HG03575 (cell line): ENCODE measurements around the gene SPTB.

Experiments used
- ATAC-seq: cut with Tn5 transposase; IDR thresholded peaks from one replicate; pipeline ENCODE4 v1.9.1; 2021; ENCODE audit not compliant: unreplicated experiment, insufficient number of reproducible peaks, low FRiP score; ENCODE audit errors: extremely low read depth

The SPTB gene

DNA sequence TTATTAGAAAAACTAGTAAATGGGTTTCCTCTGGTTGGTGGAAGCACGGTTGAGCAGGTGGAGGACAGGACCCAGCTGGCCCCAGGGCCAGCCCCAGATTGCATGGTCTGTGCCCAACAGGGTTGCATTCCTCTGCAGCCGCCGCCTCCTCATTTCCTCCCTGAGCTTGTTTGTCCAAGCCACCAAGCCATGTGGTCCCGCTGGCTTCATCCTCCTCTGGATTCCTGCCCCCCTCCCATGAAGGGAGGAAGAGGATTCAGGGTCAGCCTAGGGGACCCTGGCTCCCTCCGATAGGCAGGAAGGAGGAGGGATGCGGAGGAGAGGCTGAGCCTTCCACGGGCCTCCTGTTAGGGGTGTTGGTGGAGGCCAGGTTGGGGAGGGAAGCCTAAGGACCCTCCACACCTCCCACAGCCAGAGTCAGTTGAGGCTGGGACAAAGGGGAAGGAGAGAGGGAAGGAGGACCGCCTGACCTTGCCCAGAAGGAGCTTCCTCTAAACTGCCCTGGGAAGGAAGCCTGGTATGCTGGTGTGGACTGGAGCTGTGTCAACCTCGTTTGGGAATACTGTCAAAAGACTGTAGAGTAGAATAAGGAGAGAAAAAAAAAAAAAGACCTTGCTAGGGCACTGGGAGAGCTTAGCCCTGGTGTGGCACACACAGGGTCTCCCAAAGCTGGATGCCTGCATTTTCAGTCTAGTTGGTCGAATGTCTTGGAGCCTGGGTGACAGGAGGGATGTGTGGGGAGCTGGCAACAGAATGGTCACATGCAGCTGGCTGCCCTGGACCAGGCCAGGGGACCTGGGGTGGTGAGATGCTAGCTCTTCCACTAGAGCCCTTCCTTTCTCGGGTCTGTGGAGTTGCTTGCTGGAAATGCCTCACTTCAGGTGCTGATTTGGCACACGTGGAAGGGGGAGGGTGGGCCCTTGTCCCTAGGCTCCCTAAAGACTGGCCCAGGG, 133.1 kb downstream of the SPTB start:
- ATAC-seq, result no peak

DNA sequence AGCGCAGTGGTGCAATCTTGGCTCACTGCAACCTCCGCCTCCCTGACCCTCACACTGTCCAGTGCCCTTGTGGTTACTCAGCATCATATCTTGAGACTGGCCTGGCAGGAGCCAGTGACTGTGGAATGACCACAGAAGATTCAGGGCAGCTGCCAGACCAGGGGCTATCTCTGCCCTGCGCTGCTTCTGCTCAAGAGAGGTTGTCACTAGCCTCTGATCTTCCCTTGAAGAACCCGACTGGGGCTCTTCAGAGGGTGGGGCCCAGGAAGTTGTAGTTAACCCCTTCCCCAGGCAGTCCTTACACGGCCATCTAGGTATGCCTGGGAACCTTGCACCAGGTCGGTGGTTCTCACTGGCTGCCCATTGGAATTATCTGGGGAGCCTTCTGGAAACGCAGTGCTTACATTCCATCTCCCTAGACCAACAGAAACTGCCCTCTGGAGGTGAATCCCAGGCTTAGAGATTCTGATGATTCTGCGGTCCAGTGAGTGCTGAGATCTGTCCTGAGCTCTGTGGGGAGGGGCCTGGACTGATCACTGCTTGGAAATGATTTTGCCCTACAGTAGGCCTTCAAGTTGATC, 134.1 kb downstream of the SPTB start:
- ATAC-seq, result no peak

DNA sequence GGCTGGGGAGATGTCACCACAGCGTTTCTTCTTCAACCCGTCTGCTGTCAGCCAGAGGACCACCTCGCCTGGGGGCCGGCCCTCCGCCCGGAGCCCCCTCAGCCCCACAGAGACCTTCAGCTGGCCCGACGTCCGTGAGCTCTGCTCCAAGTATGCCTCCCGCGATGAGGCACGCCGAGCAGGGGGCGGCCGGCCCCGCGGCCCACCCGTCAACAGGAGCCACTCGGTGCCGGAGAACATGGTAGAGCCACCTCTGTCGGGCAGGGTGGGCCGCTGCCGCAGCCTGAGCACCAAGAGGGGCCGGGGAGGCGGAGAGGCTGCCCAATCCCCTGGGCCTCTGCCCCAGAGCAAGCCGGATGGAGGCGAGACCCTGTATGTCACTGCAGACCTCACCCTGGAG, 136.6 kb downstream of the SPTB start:
- ATAC-seq, result no peak

DNA sequence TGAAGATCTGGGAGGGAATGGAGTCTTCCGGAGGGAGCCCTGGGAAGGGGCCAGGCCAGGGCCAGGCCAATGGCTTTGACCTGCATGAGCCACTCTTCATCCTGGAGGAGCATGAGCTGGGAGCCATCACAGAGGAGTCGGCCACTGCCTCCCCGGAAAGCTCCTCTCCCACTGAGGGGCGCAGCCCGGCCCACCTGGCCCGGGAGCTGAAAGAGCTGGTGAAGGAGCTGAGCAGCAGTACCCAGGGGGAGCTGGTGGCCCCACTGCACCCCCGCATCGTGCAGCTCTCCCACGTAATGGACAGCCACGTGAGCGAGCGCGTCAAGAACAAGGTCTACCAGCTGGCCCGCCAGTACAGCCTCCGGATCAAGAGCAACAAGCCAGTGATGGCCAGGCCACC, 137.7 kb downstream of the SPTB start:
- no peak for ATAC-seq

DNA sequence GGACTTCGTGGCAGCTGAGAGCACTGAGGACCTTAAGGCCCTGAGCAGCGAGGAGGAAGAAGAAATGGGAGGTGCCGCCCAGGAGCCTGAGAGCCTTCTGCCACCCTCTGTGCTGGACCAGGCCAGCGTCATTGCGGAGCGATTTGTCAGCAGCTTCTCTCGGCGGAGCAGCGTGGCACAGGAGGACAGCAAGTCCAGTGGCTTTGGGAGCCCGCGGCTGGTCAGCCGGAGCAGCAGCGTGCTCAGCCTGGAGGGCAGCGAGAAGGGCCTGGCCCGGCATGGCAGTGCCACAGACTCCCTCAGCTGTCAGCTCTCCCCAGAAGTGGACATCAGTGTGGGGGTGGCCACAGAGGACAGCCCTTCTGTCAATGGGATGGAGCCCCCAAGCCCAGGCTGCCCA, 138.5 kb downstream of the SPTB start:
- no peak for ATAC-seq

DNA sequence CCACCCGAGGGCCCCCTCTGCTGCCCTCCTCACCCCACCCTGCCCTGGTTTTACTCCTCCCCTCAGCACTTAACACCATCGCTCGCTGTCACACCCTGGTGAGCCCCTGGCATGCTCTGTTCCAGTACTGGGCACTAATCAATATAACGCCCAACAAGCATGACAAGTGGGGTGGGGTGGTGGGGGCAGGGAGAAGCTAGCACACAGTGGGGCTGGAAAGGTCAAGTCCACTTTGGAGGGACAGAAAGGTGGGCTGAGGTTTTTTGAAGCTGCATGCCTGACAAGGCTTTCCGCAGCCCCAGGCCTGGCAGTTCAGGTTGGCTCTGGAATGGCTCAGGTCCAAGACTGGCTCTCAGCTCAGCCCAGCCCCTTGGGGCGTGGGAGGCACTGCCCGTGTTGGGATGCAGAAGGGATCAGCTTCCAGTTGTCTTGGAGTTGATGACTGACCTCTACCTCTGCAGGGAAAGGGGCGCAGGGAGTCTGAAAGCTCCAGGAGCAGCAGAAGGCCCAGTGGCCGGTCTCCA, 141.4 kb downstream of the SPTB start:
- no peak for ATAC-seq

DNA sequence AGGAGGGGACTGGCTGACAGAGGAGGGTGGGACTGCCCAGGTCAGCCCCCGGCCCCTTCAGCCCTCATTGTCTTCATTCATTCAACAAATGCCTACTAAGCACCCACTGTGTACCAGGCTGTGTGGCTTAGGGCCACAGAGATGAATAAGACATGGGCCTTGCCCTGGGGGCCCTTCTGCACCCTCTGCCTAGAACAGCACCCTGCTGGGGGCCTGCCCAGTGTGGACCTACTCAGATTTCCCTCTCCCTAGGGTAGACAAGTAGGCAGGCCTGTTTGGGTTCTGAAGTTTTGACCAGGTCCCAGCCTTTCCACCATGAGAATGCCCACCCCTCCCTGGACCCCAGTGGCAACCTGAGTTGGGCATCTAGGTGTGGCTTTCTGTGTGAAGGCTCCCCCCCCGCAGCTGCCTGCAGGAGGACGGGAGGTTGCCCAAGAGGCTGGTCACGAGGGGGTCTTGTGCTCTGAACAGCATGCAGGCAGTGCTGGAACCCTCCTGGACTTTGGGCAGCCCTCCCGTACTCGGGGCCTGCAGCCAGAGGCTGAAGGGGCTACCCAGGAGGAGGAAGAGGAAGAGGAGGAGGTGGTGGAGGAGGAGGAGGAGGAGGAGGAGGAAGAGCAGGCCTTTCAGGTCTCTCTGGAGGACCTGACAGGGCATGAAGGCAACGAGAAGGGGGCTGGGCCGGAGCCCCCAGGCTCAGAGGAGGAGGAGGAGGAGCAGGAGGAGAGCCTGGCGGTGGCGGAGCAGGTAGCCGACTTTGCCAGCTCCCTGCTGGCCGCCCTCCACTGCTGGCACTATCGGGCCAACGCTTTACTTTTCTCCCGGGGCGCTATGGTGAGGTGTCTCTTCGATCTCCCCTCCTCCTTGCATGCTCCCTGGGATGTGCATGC, 142.1 kb downstream of the SPTB start:
- ATAC-seq, result no peak

DNA sequence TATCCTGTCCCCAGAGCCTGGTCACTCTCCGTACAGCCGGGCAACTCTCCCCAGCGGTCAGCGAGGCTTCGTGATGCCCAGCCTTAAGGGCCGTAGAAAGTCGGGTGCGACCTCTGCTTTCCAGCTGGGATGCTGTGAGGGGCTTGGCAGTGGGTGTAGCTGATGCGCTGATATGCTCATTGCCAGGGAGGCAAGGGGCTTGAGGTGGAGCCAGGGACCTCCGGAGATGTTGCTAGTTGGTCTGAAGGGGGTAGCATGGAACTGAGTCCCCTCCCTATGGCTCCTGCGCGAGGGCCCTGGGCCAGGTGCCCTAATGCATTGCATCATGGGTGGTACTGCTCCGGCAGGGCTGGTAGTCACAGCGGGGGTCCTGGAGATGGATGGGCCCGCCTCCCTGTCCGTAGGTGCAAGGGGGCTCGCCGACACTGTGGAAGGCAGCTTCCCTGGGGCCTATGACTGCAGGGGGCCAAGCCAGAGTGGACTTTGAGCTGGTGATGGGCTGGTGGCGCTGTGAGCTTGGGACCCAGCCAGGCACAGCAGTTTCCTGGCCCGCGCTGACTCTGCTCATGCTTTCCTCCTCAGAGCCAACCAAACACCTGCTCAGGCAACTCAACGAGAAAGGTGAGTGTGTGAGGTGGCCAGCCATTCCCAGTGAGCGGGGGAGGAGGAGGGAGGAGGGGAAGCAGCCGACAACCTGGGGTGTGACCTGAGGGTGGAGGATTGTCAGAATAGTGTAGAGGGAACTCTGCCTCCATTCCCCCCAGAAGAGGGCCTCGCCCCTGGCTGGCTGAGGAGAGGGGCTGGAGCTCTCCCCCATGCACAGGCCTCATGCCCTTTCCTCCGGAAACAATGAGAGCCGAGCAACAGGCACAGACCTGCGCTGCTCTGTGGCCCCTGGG, 143.2 kb downstream of the SPTB start:
- no peak for ATAC-seq

DNA sequence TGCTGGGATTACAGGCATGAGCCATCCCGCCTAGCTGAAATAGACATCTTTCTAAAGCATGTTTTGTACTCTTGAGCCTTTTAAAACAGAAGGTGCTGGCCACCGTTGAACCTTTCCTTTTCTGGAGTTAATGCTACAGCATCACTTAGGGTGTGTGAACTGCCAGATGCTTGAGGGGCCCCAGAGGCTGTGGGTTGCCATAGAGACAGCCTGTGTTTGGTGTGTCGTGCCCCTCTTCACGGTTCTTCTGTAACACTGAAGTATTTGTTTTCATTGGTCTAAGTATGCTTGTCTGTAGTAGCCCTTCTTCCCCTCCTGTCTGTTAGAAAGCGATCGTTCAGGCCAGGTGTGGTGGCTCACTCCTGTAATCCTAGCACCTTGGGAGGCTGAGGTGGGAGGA, 144.7 kb downstream of the SPTB start:
- no peak for ATAC-seq

DNA sequence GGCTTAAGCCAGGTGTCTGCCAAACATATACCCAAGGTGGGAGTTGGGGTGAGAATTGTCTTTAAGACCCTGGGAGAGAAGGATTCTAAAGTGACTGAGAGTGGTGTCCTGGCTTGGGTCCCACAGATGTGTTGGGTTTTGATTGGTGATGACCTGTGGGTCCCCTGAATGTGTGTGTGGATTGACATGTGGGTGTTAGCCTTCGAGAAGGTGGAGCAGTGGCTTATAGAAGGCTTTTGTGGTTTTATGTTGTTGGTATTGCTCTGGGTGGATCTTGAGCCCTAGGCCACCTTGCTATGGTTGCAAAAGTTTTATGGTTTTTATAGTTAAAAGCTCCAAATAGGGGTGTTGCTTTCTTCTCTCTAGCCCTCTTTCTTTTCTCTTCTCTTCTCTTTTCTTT, 145.8 kb downstream of the SPTB start:
- no peak for ATAC-seq

DNA sequence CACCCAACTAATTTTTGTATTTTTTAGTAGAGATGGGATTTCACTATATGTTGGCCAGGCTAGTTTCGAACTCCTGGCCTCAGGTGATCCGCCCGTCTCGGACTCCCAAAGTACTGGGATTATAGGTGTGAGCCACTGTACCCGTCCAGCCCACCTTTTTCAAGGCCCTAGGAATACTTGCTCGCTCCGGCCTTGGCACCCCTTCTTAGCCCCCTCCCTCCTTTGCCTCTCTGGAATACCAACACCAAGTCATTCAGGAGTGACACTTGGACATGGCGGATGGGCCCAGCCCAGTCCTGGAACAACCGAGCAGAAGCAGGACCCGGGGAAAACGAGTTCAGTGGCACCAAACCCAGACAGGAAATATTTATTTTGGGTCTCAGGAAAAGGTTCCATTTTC, 146.4 kb downstream of the SPTB start:
- no peak for ATAC-seq

DNA sequence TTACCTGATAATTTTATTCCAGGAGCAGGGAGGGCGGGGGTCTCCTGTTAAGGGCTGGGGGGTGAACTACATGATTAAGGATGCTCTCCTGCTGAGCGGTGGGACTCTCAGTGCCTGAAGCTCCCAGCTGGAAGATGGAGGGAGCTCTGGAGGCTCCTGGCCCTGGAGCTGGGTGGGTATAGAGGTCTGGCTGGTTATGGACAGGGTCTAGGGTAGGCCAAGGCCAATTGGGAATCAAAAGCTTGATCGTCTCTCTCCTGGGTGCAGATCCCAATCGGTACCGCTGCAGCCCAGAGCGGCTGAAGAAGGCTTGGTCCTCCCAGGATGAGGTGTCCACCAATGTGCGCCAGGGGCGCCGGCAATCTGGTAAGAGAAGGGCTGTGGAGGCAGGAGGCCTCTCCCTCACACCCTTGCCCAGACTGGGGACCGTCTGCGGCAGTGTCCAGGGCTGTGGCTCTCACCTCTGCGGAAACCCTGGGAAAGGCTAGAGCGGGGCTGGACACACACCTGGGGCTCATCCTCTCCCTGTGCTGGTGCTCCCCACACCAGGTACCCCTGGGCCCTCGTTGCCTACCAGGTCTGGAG, 147.1 kb downstream of the SPTB start:
- ATAC-seq, result no peak

DNA sequence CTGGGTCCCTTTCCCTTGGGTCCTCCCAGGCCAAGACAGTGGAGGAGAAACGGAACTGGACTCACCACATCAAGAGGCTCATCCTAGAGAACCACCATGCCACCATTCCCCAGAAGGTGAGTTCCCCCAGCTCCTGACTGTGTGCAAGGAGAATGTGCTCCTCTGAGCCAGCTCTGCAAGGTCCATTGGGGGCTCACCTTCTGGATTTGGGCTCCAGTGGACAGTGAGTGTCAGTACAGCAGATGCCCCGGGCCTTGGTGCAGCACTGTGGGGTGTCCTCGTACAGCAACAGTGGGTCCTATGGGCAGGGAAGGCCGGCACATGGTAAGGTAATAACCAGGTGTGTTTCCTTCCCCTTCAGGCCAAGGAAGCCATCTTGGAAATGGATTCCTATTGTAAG, 147.6 kb downstream of the SPTB start:
- ATAC-seq, result no peak

DNA sequence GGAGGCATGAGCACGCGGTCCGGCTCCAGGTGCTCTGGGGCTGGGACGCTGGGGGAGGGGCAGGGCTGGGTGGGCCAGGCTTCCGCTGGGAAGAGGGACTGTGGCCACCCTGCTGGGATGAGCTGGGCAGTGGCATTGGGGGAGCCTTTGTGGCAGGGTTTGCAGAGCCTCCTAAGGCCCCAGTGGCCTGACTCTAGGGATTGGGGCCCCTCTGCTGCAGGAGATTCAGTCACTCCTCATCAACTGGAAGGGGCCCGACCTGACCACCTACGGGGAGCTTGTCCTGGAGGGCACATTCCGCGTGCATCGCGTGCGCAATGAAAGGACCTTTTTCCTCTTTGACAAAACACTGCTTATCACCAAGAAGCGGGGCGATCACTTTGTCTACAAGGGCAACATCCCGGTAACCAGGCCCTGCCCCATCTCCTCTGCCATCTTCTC, 148.5 kb downstream of the SPTB start:
- ATAC-seq, result no peak

DNA sequence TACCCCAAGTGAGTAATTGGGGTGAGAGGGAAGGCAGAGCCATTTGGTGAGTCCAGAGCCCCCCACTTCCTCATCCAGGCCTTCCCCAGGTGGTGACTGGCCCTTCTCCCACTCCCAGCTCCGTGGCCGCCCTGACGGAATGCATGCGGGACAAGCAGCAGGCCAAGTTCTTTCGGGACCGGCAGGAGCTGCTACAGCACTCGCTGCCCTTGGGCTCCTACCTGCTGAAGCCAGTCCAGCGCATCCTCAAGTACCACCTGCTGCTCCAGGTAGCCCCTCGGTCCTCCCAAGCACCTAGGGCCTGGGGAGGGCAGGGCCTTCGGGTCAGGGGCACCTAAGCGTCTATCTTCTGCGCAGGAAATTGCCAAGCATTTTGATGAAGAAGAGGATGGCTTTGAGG, 149.0 kb downstream of the SPTB start:
- no peak for ATAC-seq

DNA sequence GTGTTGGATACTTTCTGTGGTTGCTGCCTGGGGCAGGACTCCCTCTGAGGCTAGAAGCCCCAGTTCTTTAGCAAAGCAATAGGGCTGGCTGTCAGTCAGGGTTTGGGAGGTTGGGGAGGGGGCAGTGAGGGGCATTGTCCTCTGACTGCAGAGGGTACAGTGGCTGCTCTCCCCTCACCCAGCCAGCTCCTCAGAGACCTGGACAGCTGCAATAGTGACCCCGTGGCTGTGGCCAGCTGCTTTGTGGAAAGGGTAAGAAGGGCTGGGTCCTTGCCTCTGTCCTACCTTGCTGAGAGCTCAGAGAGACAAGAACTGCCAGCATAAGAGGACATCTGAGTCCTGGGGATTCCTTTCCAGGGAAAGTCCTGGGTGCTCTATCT, 149.7 kb downstream of the SPTB start:
- ATAC-seq, result no peak

DNA sequence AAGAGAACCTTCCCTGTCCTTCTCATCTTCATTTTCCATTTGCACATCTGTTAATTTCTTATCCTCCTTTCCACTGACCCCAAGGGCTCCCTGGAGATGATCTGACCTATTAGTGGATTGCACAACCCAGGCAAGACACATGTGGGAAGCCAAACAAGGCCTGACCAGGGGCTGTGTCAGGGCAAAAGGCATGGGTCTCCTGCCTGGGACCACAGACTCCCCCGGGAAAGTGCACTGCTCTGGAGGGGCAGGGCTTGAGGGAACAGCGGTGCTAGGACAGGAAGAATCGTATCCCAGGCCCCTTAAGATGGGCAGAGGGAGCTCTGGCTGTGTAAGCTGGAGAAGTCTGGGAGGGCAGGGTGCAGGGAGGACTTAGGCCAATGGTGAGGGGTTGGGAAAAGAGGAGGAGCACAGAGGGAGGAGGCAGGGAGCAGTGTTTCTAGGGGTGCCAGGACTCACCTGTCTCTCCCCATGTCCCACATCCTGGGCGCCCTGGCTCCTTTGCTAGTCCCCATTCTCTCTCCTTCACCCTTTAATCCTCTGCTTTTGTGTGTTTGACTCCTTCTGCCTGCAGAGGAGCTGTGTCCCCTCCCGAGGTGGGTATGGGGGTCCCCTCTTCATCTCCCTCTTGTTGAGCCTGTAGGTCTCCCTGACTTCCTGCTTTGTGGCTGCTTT, 150.2 kb downstream of the SPTB start:
- ATAC-seq, result no peak

DNA sequence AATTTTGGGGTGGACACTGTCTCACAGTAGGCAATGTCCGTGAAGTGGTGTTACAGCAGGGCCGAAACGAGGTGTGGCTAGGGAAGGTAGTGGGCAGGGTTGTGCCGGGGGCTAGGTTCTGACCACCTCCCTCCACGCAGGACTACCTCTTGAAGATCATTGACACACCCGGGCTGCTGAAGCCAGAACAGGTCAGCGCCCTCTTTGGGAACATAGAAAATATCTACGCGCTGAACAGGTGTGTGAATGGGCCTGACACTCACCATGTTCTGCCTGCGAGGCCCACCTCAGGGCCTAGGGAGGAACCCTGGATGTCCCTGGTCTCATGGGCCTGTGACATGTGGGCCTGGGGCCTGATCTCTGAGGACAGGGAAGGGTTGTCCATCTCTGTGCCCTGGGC, 150.9 kb downstream of the SPTB start:
- no peak for ATAC-seq
